MM.1S (cell line): ENCODE data around the gene CFC1.
"Not testable (repeated sequence)": the region's sequence is repeated elsewhere in the genome, so short reads cannot be mapped to it uniquely, and the experiment has no call there.

Experiments
- CTCF ChIP-seq: fragments of 300-600 bp; sonication (generic); IDR thresholded peaks from 2 replicates; pipeline ENCODE4 v1.5.1; 2016; ENCODE audit warnings: antibody characterized with exemption, low read length, mixed read lengths
- EZH2 ChIP-seq: fragments of 300-600 bp; sonication (generic); optimal IDR thresholded peaks from 2 replicates; pipeline ENCODE3; 2017; ENCODE audit warnings: low read depth, mild to moderate bottlenecking, antibody characterized with exemption, low read length, mixed read lengths

- not testable (repeated sequence) for TF ChIP-seq CTCF, EZH2
Measured at GRCh38 chr2:130588688-130589458, 10.5 kb downstream of the CFC1 start.
